GM12873 (cell line): ENCODE results near the gene CDHR1.

Experiments
- TF ChIP-seq, protein P1 (sequence below): IDR thresholded peaks from 2 replicates; pipeline ENCODE4 v1.5.1; 2012; ENCODE audit warnings: low read depth, mild to moderate bottlenecking, moderate library complexity, low read length, control low read depth; ENCODE audit not compliant: insufficient read depth; ENCODE audit errors: missing control alignments

Gene CDHR1

GRCh38 chr10:84262190-84262956 is 68.0 kb downstream of the CDHR1 start:
- TF ChIP-seq, protein P1, sequence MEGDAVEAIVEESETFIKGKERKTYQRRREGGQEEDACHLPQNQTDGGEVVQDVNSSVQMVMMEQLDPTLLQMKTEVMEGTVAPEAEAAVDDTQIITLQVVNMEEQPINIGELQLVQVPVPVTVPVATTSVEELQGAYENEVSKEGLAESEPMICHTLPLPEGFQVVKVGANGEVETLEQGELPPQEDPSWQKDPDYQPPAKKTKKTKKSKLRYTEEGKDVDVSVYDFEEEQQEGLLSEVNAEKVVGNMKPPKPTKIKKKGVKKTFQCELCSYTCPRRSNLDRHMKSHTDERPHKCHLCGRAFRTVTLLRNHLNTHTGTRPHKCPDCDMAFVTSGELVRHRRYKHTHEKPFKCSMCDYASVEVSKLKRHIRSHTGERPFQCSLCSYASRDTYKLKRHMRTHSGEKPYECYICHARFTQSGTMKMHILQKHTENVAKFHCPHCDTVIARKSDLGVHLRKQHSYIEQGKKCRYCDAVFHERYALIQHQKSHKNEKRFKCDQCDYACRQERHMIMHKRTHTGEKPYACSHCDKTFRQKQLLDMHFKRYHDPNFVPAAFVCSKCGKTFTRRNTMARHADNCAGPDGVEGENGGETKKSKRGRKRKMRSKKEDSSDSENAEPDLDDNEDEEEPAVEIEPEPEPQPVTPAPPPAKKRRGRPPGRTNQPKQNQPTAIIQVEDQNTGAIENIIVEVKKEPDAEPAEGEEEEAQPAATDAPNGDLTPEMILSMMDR, result no peak

DNA sequence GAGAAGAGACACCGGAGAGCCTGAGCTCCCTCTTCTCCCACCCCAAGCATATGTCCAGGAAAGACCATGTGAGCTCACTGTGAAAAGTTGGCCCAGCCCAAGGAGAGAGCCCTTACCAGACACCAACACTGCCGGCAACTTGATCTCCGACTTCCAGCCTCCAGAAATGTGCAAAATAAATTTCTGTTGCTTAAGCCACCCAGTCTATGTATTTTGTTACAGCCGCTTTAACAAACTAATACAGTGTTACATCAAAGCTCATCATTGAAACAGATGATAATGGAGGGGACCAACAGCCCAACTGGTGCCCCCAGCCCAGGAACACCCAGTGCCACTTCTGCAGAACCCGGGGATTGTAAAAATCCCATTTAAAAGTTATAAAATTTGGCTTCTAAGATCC is 69.4 kb downstream of the CDHR1 start:
- TF ChIP-seq, protein P1, result no peak

DNA sequence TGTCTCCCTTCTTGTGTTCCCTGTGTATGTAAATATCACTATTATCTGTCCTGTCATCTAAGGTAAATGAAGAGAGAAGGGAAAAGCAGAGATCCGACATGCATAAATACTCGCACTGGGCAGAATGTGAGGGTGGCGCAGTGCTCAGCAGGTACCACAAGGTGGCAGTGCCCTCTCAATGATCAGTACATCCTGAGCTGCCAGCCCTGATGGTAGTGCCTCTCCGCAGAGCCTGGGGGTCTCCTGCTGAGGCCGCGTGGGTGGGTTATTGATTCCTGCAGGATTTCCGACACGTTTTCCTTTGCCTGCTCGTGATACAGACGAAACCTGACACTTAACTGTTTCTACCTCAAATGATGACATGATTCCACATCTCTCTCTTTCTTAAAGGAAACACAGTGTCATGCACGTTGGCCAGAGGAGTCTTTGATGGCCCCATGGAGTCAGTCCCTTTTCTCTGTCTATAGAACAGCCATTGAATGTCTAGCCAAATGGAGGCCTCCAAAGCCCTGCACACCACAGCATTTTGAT is 70.3 kb downstream of the CDHR1 start:
- TF ChIP-seq, protein P1, result peak; percentile 98

DNA sequence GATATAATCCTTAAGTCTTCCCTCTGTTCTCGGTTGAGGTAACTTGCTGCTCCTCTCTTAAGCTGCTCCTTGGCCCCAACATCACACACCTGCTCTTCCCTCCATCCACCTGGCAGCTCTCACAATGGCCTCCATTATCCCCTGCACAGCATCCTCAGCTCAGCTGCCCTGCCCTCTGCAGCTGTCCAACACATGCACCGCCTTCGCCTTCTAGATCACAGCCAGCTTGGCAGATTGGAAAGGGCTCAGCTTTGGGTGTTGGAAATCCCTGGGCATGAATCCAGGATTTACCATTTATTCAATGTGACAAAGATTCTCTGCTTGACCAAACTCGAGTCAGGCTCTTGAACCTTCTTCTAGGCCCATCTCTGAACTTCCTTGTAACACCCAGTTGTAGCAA is 71.1 kb downstream of the CDHR1 start:
- TF ChIP-seq, protein P1, result no peak

GRCh38 chr10:84267503-84268126 is 73.3 kb downstream of the CDHR1 start:
- TF ChIP-seq, protein P1, result peak; percentile 87

DNA sequence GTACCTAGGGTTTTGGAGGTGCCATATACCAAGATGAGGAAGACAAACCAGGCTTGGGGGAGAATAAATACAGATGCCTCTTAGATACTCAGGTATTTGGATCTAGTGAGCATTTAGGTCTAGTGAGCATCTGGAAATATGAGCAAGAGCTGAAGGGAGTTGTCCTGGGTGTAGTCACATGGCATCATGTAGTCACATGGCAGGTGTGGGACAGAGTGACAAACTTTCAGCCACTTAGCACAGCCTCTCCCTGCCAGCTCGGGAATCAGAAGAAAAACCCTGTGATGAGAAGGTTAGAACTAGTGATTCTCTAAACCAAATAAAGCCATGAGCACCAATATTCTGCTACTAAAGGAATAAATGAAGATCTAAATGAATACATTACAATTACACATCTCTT is 74.8 kb downstream of the CDHR1 start:
- TF ChIP-seq, protein P1, result no peak
